ENCODE data around the gene C8G.

Gene C8G

DNA sequence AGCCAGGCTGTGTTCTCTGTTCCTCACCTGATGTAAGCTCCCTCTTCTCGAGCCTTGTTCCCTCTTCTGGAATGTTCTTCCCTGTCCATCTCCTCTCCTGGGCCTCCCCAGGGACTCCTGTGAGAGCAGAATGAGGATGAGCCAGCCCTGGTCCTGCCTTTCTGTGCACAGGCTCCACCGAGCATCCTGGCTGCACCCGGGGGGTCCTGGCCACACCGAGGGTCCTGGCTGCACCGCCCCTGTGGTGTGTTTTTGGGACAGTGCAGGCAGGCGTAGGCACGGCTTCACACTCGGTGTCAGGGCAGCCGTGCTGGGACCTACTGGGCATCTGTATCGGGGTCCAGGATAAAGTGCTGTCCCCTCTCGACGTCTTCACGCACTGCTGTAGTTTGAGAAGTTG is 18.3 kb upstream of the C8G start:
- H3K4me3 ChIP-seq: no peak overlapping the region
- DNase-seq (ENCODE audit: low spot score): no peak
- TF ChIP-seq, protein P1, sequence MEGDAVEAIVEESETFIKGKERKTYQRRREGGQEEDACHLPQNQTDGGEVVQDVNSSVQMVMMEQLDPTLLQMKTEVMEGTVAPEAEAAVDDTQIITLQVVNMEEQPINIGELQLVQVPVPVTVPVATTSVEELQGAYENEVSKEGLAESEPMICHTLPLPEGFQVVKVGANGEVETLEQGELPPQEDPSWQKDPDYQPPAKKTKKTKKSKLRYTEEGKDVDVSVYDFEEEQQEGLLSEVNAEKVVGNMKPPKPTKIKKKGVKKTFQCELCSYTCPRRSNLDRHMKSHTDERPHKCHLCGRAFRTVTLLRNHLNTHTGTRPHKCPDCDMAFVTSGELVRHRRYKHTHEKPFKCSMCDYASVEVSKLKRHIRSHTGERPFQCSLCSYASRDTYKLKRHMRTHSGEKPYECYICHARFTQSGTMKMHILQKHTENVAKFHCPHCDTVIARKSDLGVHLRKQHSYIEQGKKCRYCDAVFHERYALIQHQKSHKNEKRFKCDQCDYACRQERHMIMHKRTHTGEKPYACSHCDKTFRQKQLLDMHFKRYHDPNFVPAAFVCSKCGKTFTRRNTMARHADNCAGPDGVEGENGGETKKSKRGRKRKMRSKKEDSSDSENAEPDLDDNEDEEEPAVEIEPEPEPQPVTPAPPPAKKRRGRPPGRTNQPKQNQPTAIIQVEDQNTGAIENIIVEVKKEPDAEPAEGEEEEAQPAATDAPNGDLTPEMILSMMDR (IDR thresholded peaks at IDR 0.05): no peak
- H3K27ac ChIP-seq: no peak overlapping the region

DNA sequence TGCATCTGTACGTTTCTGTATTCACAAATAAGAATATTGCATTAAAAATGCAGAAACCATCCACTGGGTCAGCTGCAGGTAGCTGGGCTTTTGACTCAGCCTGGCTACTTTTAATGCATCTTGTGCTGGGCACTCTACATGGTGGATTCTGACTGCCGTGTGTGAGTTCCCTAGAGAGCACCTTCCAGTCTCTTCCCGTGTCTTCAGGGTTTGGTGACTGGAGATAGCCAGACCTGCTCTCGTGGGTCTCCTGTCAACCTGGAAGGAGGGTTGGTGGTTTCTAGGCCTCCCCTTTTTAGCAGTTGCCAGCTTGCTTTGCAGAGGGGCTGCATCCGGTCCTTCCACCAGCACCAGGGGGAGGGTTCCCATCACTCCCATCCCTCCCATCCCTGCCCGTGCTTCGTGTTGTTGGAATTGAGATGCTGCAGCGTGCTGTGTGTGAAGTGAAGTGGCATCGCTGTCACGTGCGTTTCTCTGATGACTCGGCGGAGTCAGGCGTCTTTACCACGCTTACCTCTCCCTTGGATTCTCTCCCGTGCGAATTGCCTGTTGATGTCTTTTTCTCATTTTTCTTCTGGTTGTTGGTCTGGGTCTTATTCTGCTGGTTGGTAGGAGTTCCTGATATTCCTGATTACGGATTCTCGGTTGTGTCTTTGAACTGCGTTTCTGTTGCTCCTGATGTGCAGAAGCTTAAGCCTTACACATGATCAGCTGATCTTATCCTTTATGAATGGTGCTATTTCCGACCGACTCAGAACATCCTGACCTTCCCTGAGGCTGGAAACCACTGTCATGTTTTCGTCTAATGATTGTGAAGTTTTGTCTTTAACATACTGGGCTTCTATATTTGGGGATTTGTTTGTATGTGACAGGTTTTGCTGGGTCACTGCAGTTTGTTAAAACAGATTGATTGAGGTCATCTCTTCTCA is 17.4 kb upstream of the C8G start:
- TF ChIP-seq, protein P1 (IDR thresholded peaks at IDR 0.05): no peak
- Histone ChIP-seq H3K27ac (no peak overlapping the region), H3K4me3 (no peak overlapping the region)
- no peak for DNase-seq (ENCODE audit: low spot score)

DNA sequence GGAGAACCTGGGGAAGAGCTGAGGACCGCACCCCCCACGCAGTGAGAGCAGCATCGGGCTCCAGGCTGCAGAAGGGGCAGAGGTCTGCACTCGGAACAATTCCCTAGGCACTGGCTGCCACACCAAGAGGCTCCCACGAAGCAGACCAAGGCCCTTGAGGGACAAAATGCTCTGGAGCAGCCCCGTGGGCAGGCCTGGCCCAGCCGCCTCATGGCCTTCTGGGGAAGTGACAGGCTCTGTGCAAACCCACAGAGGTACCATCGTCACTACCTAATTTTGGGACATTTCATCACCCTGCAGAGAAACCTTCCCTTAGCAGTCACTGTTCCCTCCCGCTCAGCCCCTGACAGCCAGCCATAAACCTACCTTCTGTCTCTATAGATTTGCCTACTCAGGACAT is 16.5 kb upstream of the C8G start:
- TF ChIP-seq, protein P1 (IDR thresholded peaks at IDR 0.05): no peak
- no peak overlapping the region for H3K4me3 ChIP-seq

DNA sequence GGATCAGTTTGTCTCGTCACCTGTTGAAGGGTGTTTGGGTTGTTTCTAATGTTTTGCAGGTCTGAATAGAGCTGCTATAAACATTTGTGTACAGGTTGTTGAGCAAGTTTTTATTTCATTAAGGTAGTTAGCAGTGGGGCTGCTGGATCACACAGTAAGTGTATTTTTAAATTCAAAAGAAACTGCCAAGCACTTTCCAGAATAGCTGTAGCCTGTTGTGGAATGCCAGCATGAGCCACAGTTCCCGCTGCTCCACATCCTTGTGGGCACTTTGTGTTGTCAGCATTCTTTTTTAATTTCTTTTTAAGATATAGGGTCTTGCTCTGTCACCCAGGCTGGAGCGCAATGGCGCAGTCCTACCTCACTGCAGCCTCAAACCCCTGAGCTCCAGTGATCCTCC is 15.0 kb upstream of the C8G start:
- H3K27ac ChIP-seq: no peak overlapping the region
- TF ChIP-seq, protein P1 (IDR thresholded peaks at IDR 0.05): no peak
- DNase-seq (ENCODE audit: low spot score): no peak

More for the DNA sequence above, 16.5 kb upstream of the C8G start:
- no peak for DNase-seq (ENCODE audit: low spot score)
- H3K27ac ChIP-seq: no peak overlapping the region

DNA sequence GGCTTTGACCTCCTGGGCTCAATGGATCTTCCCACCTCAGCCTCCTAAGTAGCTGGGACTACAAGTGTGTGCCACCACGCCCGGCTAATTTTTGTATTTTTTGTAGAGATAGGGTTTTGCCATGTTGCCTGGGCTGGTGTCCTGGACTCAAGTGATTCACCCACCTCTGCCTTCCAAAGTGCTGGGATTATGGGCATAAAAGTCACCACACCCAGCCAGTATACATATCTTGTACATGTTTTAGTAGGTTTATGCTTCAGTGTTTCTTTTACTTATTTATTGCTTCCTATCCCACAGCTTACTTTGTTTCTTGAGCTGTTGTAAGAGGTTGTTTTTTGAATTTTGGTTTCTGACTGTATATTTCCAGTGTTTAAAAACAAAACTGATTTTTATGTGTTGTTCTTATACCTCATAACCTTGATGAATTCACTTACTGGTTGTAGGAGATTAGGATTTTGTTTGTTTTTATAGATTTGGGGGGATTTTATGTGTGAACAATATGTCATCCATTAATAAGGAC is 13.4 kb upstream of the C8G start:
- Histone ChIP-seq H3K4me3 (no peak overlapping the region), H3K27ac (no peak overlapping the region)
- DNase-seq (ENCODE audit: low spot score): no peak
- TF ChIP-seq, protein P1 (IDR thresholded peaks at IDR 0.05): no peak

More for the DNA sequence above, 15.0 kb upstream of the C8G start:
- H3K4me3 ChIP-seq: no peak overlapping the region

DNA sequence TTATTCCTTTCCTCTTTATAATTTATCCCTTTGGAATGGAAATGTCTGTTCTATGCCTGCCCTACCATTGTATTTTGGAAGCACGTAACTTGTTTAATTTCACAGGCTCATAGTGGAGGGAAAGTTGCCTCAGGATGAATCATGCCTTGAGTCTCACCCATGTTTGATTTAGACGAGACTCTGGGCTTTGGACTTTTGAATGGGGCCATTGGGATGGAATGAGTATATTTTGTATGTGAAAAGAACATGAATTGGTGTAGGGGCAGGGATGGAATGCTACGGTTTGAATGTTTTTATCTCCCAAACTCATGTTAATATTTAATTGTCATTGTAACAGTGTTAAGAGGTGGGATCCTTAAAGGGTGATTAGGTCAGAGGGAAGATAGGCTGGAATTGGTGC is 10.8 kb upstream of the C8G start:
- no peak for DNase-seq (ENCODE audit: low spot score)
- Histone ChIP-seq H3K27ac (no peak overlapping the region), H3K4me3 (no peak overlapping the region)
- TF ChIP-seq, protein P1 (IDR thresholded peaks at IDR 0.05): no peak

DNA sequence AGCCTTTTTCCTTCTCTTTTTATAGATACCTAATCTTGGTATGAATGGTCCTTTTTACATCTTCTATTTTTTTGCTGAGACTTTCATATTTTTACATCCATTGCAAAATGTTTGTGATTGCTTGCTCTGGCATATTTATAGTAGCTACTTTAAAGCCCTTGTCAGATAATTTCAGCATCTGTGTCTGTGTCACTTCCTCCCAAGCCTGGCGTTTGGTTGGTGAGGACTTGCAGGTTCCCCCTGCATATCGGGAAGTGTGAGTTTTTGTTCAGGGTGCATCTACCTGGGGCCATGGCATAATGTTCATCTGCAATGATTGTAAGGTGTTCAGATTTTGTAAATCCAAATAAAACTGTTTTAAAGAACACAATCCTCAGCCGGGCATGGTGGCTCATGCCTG is 9.4 kb upstream of the C8G start:
- Histone ChIP-seq H3K27ac (no peak overlapping the region), H3K4me3 (no peak overlapping the region)
- TF ChIP-seq, protein P1 (IDR thresholded peaks at IDR 0.05): no peak
- no peak for DNase-seq (ENCODE audit: low spot score)
